ENCODE measurements around the gene XK. TPM values are rescaled to one million over a fixed set of nuclear protein-coding genes. Genes with fewer than 3 reads are reported as not detected.

The XK gene
- total and polyA plus RNA-seq, 2 of the 4 experiments (the other 2 are of a cell fraction) = under 0.01 to 0.02 TPM

GRCh38 chrX:37677243-37677642, 8.3 kb upstream of the XK start:
- H3K9ac ChIP-seq (ENCODE audit: low read depth, low read length) = no peak overlapping the region
- no peaks in the 10 kb centered on the region for H3K36me3 ChIP-seq (ENCODE audit: control insufficient read depth, insufficient read depth, low read length)
- no peaks in the 10 kb centered on the region for H4K20me1 ChIP-seq (ENCODE audit: insufficient read depth, low read length)
- no peak overlapping the region for H2AK5ac ChIP-seq (ENCODE audit: low read depth, low read length)
- ATAC-seq (ENCODE audit: low read depth) = no peak
- H3K4me3 ChIP-seq (ENCODE audit: insufficient read depth, low read depth, low read length) = no peak overlapping the region
- H3K4ac ChIP-seq (ENCODE audit: low read depth, low read length) = no peak overlapping the region
- no peak overlapping the region for H4K91ac ChIP-seq (ENCODE audit: insufficient read depth, low read depth, low read length)
- peaks cover 6% of the 10 kb centered on the region for H3K27me3 ChIP-seq (ENCODE audit: control insufficient read depth, insufficient read depth, low read length)
- no peak overlapping the region for H3K18ac ChIP-seq (ENCODE audit: low read depth, low read length)
- CTCF ChIA-PET = no interaction called here
- intact Hi-C loops (cut with micrococcal nuclease) = no loop called here
- no peak overlapping the region for H2AFZ ChIP-seq (replicated peaks; ENCODE audit: low read length, poor library complexity)
- no peak overlapping the region for H2BK15ac ChIP-seq (ENCODE audit: low read depth, low read length)
- no peak overlapping the region for H4K8ac ChIP-seq (ENCODE audit: low read depth in 2 of 2, low read length in 2 of 2)
- no peak overlapping the region for H2BK20ac ChIP-seq (ENCODE audit: low read depth, low read length)
- H3K9me1 ChIP-seq (ENCODE audit: insufficient read depth, low read length) = no peaks in the 10 kb centered on the region
- TF ChIP-seq USF2 (IDR thresholded peaks at IDR 0.05; ENCODE audit: low read depth, low read length) (no peak), CTCF (conservative IDR thresholded peaks at IDR 0.05; ENCODE audit: low read depth, low read length) (no peak), CHD1 (IDR thresholded peaks at IDR 0.05; ENCODE audit: low read depth, low read length) (no peak), SMC3 (IDR thresholded peaks at IDR 0.05; ENCODE audit: low read depth, low read length) (no peak), NFE2L2 (IDR thresholded peaks at IDR 0.05; ENCODE audit: low read depth, low read length) (no peak), POLR2A (IDR thresholded peaks at IDR 0.05; ENCODE audit: low read depth, low read length) (no peak), CEBPB (IDR thresholded peaks at IDR 0.05; ENCODE audit: low read depth, low read length) (no peak), MAZ (IDR thresholded peaks at IDR 0.05; ENCODE audit: borderline replicate concordance, low read depth, low read length) (no peak), RFX5 (IDR thresholded peaks at IDR 0.05; ENCODE audit: low read depth, low read length) (no peak), RCOR1 (IDR thresholded peaks at IDR 0.05; ENCODE audit: insufficient replicate concordance, low read length) (no peak), RAD21 (IDR thresholded peaks at IDR 0.05; ENCODE audit: low read length) (no peak), MAFK (IDR thresholded peaks at IDR 0.05; ENCODE audit: low read depth, low read length) (no peak), MXI1 (IDR thresholded peaks at IDR 0.05; ENCODE audit: borderline replicate concordance, low read depth, low read length) (no peak), ELK1 (IDR thresholded peaks at IDR 0.05; ENCODE audit: borderline replicate concordance, low read depth, low read length) (no peak)
- no TSS peak for BruUV-seq (replicated peaks)
- POLR2A ChIA-PET (ENCODE audit: unreplicated experiment) = no interaction called here
- no peak overlapping the region for H2AK9ac ChIP-seq (replicated peaks; ENCODE audit: low read depth, low read length, poor library complexity)
- H3K23ac ChIP-seq (ENCODE audit: low read depth, low read length) = no peak overlapping the region
- no peaks in the 10 kb centered on the region for H3K79me1 ChIP-seq (ENCODE audit: low read depth in 1 of 2, low read length in 2 of 2)
- no peak overlapping the region for H3K14ac ChIP-seq (replicated peaks; ENCODE audit: low read depth, low read length)
- in situ Hi-C loops (cut with MboI; ENCODE audit: low sequenced_read_pairs) = no loop called here
- no peak for DNase-seq
- H3K9me3 ChIP-seq (ENCODE audit: control insufficient read depth, insufficient read depth, low read length) = no peaks in the 10 kb centered on the region
- H4K5ac ChIP-seq (ENCODE audit: low read depth, low read length) = no peak overlapping the region
- no peak overlapping the region for H3K4me2 ChIP-seq (ENCODE audit: low read depth, low read length)
- H2BK120ac ChIP-seq (ENCODE audit: low read depth, low read length) = no peak overlapping the region
- no CpG with 5 or more reads among the region's 1 CpG for WGBS, 2 experiments (ENCODE audit: extremely low coverage in 2 of 2, insufficient read length in 1 of 2)
- H3K27ac ChIP-seq (ENCODE audit: insufficient read depth, low read length) = no peak overlapping the region
- H3K4me1 ChIP-seq (ENCODE audit: control insufficient read depth, insufficient read depth, low read length) = no peaks in the 10 kb centered on the region
- H2BK5ac ChIP-seq (ENCODE audit: low read depth, low read length, poor library complexity, severe bottlenecking) = no peak overlapping the region
- no peak overlapping the region for H3K56ac ChIP-seq (ENCODE audit: extremely low read depth, insufficient read depth, low read length)
- dilution Hi-C loops (cut with HindIII; ENCODE audit: low sequenced_read_pairs, unreplicated experiment) = no loop called here
